IMR-90 (cell line): Measurements from ENCODE around the gene OR10AD1.

Experiments used
- ELK1 ChIP-seq: fragments of 150-350 bp; IDR thresholded peaks from 2 replicates; pipeline ENCODE4 v1.6.1; 2016; ENCODE audit warnings: low read depth, mild to moderate bottlenecking, low read length, moderate library complexity, borderline replicate concordance
- POLR2A ChIP-seq: IDR thresholded peaks from 2 replicates; pipeline ENCODE4 v1.6.1; 2012; ENCODE audit warnings: mild to moderate bottlenecking, low read depth, low read length
- SMC3 ChIP-seq: fragments of 150-350 bp; IDR thresholded peaks from 2 replicates; pipeline ENCODE4 v1.6.1; 2016; ENCODE audit warnings: low read depth, mild to moderate bottlenecking, antibody characterized with exemption, low read length, moderate library complexity

GRCh38 chr12:48183091-48183875, 19.8 kb downstream of the OR10AD1 start, which contains the start of gene CCDC184:
- TF ChIP-seq SMC3 (no peak), POLR2A (no peak), ELK1 (no peak)
